Mammary epithelial cell (primary cell): ENCODE data around the gene ILK.

Source experiments
- CTCF ChIP-seq, 2 donors: IDR thresholded peaks in 1 of 2; conservative IDR thresholded peaks in 1 of 2; 2 replicates each; pipeline ENCODE4 v1.5.1; 2011 to 2012; ENCODE audit warnings: inconsistent platforms in 2 of 2, low read length in 2 of 2, mild to moderate bottlenecking in 2 of 2, control low read depth in 1 of 2, low read depth in 1 of 2; ENCODE audit not compliant: insufficient read depth in 1 of 2; ENCODE audit errors: extremely low read depth in 1 of 2
- EZH2 ChIP-seq: IDR thresholded peaks from 2 replicates; pipeline ENCODE4 v1.6.1; 2012; ENCODE audit warnings: low read length, inconsistent platforms, borderline replicate concordance

GRCh38 chr11:6655790-6656583 lies 52.4 kb downstream of the ILK start, which contains the start of gene DCHS1:
- TF ChIP-seq CTCF (conservative IDR thresholded peaks at IDR 0.05 in 1 of 2, IDR thresholded peaks at IDR 0.05 in 1 of 2; ENCODE audit: extremely low read depth in 1 of 2, insufficient read depth in 1 of 2, low read depth in 1 of 2, low read length in 2 of 2) (no peak), EZH2 (peak; percentile 92)
